ENCODE data around the gene SPINK14.

The SPINK14 gene

GRCh38 chr5:148202531-148203203 lies 34.3 kb downstream of the SPINK14 start, which contains the start of gene SPINK6:
SPINK6 (plus strand) TSS chr5:148203042; CDS start chr5:148203097, 55 bp downstream.
- no peak for DNase-seq

GRCh38 chr5:148205044-148205806 lies 36.9 kb downstream of the SPINK14 start:
- DNase-seq: no peak

GRCh38 chr5:148205865-148206264 lies 37.5 kb downstream of the SPINK14 start:
- no peak for DNase-seq

- no peak for DNase-seq
Observed at GRCh38 chr5:148206620-148207019, 38.3 kb downstream of the SPINK14 start.

- no peak for DNase-seq
Observed at GRCh38 chr5:148208226-148208625, 39.9 kb downstream of the SPINK14 start.

- peak in 1 of 2 experiments; percentile 43 for DNase-seq
Observed at GRCh38 chr5:148209151-148209770, 40.9 kb downstream of the SPINK14 start.

GRCh38 chr5:148214665-148215185 lies 46.4 kb downstream of the SPINK14 start:
- no peak for DNase-seq

GRCh38 chr5:148221508-148221907 lies 53.2 kb downstream of the SPINK14 start:
- DNase-seq: no peak

- DNase-seq: no peak
Observed at GRCh38 chr5:148224117-148224742, 55.9 kb downstream of the SPINK14 start.

Measured in NCI-H526 (cell line).